ENCODE measurements around the gene PDSS2. TPM values are rescaled to one million over a fixed set of nuclear protein-coding genes. Genes with fewer than 3 reads are reported as not detected.
"Not testable (repeated sequence)": the region's sequence is repeated elsewhere in the genome, so short reads cannot be mapped to it uniquely, and the experiment has no call there.

Gene PDSS2
- total RNA-seq, 2 experiments from 2014 or later, result 13.1 to 16.9 TPM

- H3K4me3 Mint-ChIP-seq, result peak within 1 kb of the TSS; percentile 79
- H3K36me3 Mint-ChIP-seq, result peaks cover 2% of the 10 kb centered on the region
- peaks cover 20% of the 10 kb centered on the region for H3K4me1 Mint-ChIP-seq
- no peak within 1 kb of the TSS for H3K27ac Mint-ChIP-seq
- no peaks in the 10 kb centered on the region for H3K9me3 Mint-ChIP-seq (ENCODE audit: low read depth)
- H3K27me3 Mint-ChIP-seq, result peaks cover 43% of the 10 kb centered on the region
- CTCF ChIA-PET, result interaction anchor here (0.9 to 2.4 kb wide), 10 partner anchors 30 to 185 kb away, joined by 3 to 10 read pairs (median 4); partner anchors contain the start of gene PDSS2
- ATAC-seq (peak; percentile 64), DNase-seq (peak; percentile 51)
Observed at GRCh38 chr6:107489636-107490565, 30.5 kb upstream of the PDSS2 start, which contains the start of gene SOBP. Gene SOBP, plus strand, starts transcription at chr6:107490117. Its CDS starts 500 bp downstream, at chr6:107490617.

DNA sequence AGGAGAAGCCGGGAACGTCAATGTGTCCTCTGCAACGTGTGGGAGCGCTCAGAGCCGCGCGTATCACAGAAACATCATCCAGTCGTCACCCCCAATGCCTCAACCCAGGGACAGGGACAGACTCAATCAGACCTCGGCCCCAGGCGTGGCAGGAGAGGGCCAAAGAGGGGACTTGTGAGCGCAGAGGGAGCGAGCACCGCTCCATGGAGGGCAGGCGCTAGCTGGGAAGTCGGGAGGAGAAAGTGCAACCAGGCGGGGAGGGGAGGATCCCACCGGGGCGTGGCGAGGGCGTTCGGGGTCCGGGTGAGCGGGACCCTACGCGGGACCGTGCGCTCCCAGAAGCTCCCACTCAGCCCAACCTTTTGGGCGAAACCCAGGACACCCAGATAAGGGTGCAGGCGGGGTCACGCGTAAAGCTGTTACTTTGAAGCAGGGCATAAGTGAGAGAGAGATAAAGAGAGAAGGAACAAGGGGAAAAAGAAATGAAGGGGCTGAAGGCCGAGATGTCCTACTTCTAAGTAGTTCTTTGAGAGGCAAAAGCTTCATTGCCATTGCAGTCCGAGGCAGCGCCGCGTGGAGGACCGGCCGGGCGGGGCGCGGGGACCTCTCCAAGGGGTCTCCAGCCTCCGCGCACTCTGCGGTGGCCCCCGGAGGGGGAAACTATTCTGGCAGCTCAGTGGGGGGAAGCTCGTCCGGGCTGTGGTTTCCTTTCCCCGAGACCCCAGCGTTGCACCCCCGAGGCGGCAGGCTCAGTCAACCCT is 29.7 kb upstream of the PDSS2 start:
- peak; percentile 45 for DNase-seq
- peak overlapping the region; percentile 79 for H3K4me3 Mint-ChIP-seq
- peaks cover 2% of the 10 kb centered on the region for H3K36me3 Mint-ChIP-seq
- H3K4me1 Mint-ChIP-seq, result peaks cover 20% of the 10 kb centered on the region
- no peak overlapping the region for H3K27ac Mint-ChIP-seq
- peak; percentile 27 for ATAC-seq
- no peaks in the 10 kb centered on the region for H3K9me3 Mint-ChIP-seq (ENCODE audit: low read depth)
- CTCF ChIA-PET, result interaction anchor here (0.6 to 2.4 kb wide), 9 partner anchors 29 to 186 kb away, joined by 3 to 10 read pairs (median 4); partner anchors contain the start of gene PDSS2
- peaks cover 42% of the 10 kb centered on the region for H3K27me3 Mint-ChIP-seq

- CTCF ChIA-PET, result interaction anchor here (0.9 to 2.4 kb wide), 7 partner anchors 29 to 186 kb away, joined by 3 to 10 read pairs (median 5); partner anchors contain the start of gene PDSS2
- ATAC-seq (no peak), DNase-seq (no peak)
- H3K4me1 Mint-ChIP-seq, result peaks cover 20% of the 10 kb centered on the region
- H3K27me3 Mint-ChIP-seq, result peaks cover 49% of the 10 kb centered on the region
- peak overlapping the region; percentile 79 for H3K4me3 Mint-ChIP-seq
- H3K9me3 Mint-ChIP-seq (ENCODE audit: low read depth), result no peaks in the 10 kb centered on the region
- no peak overlapping the region for H3K27ac Mint-ChIP-seq
- H3K36me3 Mint-ChIP-seq, result peaks cover 2% of the 10 kb centered on the region
Observed at GRCh38 chr6:107488174-107488874, 29.0 kb upstream of the PDSS2 start.

- Mint-ChIP-seq H3K4me1 (peaks cover 14% of the 10 kb centered on the region), H3K27me3 (peaks cover 73% of the 10 kb centered on the region), H3K9me3 (ENCODE audit: low read depth) (no peaks in the 10 kb centered on the region), H3K4me3 (no peak overlapping the region), H3K36me3 (peaks cover 2% of the 10 kb centered on the region), H3K27ac (no peak overlapping the region)
- ATAC-seq (no peak), DNase-seq (no peak)
- CTCF ChIA-PET, result interaction anchor here (0.7 to 1.2 kb wide), 2 partner anchors 96 to 167 kb away, joined by 3 read pairs; no protein-coding TSS in a partner anchor
Observed at GRCh38 chr6:107485157-107485556, 25.8 kb upstream of the PDSS2 start.

DNA sequence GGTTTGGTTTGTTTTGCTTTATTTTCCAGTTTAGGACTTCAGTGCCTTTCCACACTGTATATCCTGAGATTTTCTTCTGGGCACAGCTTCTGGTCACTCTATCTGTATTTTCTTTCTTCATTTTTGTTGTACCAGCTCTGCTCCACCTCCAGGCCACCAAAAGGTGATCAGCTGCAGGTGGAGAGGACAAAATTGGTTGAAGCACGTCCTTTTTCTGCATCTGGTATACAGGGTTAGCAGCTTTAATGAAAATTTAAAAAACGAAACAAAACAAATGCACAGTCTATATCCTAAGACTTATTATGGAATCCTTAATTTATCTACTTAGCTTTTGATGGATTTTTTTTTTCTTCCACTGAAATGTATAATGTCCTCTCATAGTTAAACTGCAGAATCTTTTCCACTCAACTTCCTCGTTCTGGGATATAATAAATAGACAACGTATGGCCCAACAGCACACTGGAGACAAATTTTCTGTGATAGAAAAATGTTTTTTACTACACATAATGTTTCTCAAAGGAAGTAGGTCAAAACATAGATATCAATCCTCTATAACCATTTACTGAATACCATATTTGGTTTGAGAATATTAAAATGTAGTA is 19.8 kb upstream of the PDSS2 start:
- Mint-ChIP-seq H3K4me1 (no peaks in the 10 kb centered on the region), H3K27me3 (peaks cover 46% of the 10 kb centered on the region), H3K4me3 (no peak overlapping the region), H3K36me3 (no peaks in the 10 kb centered on the region), H3K27ac (no peak overlapping the region), H3K9me3 (ENCODE audit: low read depth) (no peaks in the 10 kb centered on the region)
- CTCF ChIA-PET, result no interaction called here
- DNase-seq (no peak), ATAC-seq (no peak)

DNA sequence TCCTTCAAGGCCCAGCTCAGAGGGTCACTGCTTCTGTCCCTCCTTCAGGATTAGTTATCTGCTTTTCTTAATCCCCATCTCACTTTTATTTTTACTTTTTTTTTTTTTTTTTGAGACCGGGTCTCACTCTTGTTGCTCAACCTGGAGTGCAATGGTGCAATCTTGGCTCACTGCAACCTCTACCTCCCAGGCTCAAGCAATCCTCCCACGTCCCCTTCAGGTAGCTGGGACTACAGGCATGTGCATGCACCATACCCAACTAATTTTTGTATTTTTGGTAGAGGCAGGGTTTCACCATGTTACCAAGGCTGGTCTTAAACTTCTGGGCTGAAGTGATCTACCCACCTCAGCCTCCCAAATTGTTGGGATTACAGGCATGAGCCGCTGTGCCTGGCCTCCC is 16.5 kb upstream of the PDSS2 start:
- DNase-seq; H3K4me1 Mint-ChIP-seq; H3K4me3 Mint-ChIP-seq; H3K9me3 Mint-ChIP-seq (ENCODE audit: low read depth); ATAC-seq; H3K27ac Mint-ChIP-seq; H3K36me3 Mint-ChIP-seq: not testable (repeated sequence)
- peaks cover 31% of the 10 kb centered on the region for H3K27me3 Mint-ChIP-seq
- CTCF ChIA-PET, result interaction anchor here (0.6 kb wide), 1 partner anchor 462 kb away, joined by 3 read pairs; no protein-coding TSS in a partner anchor

DNA sequence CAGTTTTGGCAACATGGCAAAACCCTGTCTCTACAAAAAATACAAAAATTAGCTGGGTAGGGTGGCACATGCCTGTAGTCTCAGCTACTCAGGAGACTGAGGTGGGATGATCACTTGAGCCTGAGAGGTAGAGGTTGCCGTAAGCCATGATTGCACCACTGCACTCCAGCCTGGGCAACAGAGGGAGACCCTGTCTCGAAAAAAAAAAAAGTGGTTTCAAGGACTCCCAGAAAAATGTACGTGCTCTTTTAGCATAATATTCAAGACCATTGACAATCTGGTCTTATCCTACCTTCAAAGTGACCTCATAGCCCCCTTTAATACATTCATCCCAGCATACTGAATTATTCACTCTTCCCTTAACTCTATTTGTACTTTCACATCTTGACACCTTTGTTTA is 16.0 kb upstream of the PDSS2 start:
- H3K4me3 Mint-ChIP-seq; H3K36me3 Mint-ChIP-seq; H3K4me1 Mint-ChIP-seq; DNase-seq; ATAC-seq; H3K27ac Mint-ChIP-seq; H3K9me3 Mint-ChIP-seq (ENCODE audit: low read depth): not testable (repeated sequence)
- CTCF ChIA-PET, result interaction anchor here (0.6 kb wide), 1 partner anchor 463 kb away, joined by 3 read pairs; no protein-coding TSS in a partner anchor
- H3K27me3 Mint-ChIP-seq, result peaks cover 30% of the 10 kb centered on the region

- no peak overlapping the region for H3K27ac Mint-ChIP-seq
- peaks cover 33% of the 10 kb centered on the region for H3K27me3 Mint-ChIP-seq
- no peaks in the 10 kb centered on the region for H3K4me1 Mint-ChIP-seq
- ATAC-seq (no peak), DNase-seq (no peak)
- CTCF ChIA-PET, result no interaction called here
- H3K4me3 Mint-ChIP-seq, result no peak overlapping the region
- no peaks in the 10 kb centered on the region for H3K36me3 Mint-ChIP-seq
- H3K9me3 Mint-ChIP-seq (ENCODE audit: low read depth), result no peaks in the 10 kb centered on the region
Observed at GRCh38 chr6:107473660-107474059, 14.3 kb upstream of the PDSS2 start.

GRCh38 chr6:107470364-107470763 is 11.0 kb upstream of the PDSS2 start:
- Mint-ChIP-seq H3K4me1 (no peaks in the 10 kb centered on the region), H3K27ac (no peak overlapping the region), H3K9me3 (ENCODE audit: low read depth) (no peaks in the 10 kb centered on the region), H3K4me3 (no peak overlapping the region), H3K27me3 (peaks cover 46% of the 10 kb centered on the region), H3K36me3 (no peaks in the 10 kb centered on the region)
- DNase-seq, result no peak
- CTCF ChIA-PET, result interaction anchor here (1.0 kb wide), 1 partner anchor 16 kb away, joined by 3 read pairs; no protein-coding TSS in a partner anchor
- ATAC-seq, result no peak

DNA sequence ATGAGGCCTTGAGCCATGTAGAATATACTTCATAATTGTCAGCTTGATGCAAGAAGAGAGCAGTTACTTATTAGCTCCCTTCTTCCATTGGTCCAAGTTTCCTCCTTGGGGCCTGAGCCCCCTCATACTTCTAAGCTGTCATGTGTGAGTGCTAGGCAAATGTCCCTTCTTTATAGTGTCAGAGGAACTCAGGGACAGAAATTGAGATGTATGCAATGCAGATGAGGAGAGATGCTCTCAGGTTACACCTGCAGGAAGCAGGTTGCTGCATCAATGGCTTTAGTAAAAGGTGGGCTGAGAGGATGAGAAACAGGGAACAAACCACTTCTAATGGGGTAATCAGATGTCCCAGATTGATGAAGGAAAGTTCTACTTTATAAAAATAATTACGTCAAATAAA is 6.7 kb upstream of the PDSS2 start:
- Mint-ChIP-seq H3K27me3 (peaks cover 26% of the 10 kb centered on the region), H3K4me1 (no peaks in the 10 kb centered on the region), H3K9me3 (ENCODE audit: low read depth) (no peaks in the 10 kb centered on the region), H3K36me3 (no peaks in the 10 kb centered on the region), H3K4me3 (no peak overlapping the region), H3K27ac (no peak overlapping the region)
- DNase-seq (no peak), ATAC-seq (no peak)
- CTCF ChIA-PET, result no interaction called here

DNA sequence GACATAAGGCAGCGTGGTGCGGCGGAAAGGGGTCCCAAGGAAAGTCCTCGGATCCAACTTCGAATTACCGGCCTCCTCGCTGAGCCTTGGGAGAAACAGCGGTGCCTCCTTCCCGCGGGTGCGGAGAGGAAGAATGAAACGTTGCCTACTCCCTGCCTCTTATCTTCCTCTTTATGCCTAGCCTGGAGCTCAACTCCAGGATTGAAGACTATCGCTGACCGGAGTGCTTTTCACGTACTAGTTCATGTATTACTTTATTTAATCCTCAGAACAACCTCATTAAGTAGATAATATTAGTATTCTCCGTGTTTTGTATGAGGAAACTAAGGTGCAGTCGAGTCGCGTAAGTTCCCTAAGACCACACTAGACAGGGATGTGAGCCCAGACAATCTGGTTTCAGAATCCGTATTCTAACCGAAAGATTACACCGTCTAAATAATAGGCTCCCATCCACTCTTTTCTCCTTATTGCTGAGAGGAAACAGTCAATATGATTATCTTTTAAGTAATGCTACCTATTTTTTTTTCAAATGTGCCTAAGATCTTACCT is 793 bp upstream of the PDSS2 start:
- peak overlapping the region; percentile 90 for H3K4me3 Mint-ChIP-seq
- CTCF ChIA-PET, result interaction anchor here (0.6 to 3.1 kb wide), 15 partner anchors 21 to 215 kb away, joined by 3 to 18 read pairs (median 4); no protein-coding TSS in a partner anchor
- H3K4me1 Mint-ChIP-seq, result peaks cover 11% of the 10 kb centered on the region
- H3K36me3 Mint-ChIP-seq, result peaks cover 3% of the 10 kb centered on the region
- no peaks in the 10 kb centered on the region for H3K9me3 Mint-ChIP-seq (ENCODE audit: low read depth)
- H3K27ac Mint-ChIP-seq, result peak overlapping the region; percentile 96
- no peaks in the 10 kb centered on the region for H3K27me3 Mint-ChIP-seq
- no peak for DNase-seq
- no peak for ATAC-seq

GRCh38 chr6:107458672-107459282 is 587 bp downstream of the PDSS2 start:
- H3K4me3 Mint-ChIP-seq, result peak overlapping the region; percentile 90

More at GRCh38 chr6:107458672-107459282, 587 bp downstream of the PDSS2 start:
- Mint-ChIP-seq H3K27me3 (no peaks in the 10 kb centered on the region), H3K27ac (peak overlapping the region; percentile 96), H3K9me3 (ENCODE audit: low read depth) (no peaks in the 10 kb centered on the region), H3K36me3 (peaks cover 3% of the 10 kb centered on the region), H3K4me1 (peaks cover 11% of the 10 kb centered on the region)
- CTCF ChIA-PET, result interaction anchor here (0.9 to 3.1 kb wide), 14 partner anchors 25 to 216 kb away, joined by 3 to 18 read pairs (median 4); no protein-coding TSS in a partner anchor
- DNase-seq (peak; percentile 52), ATAC-seq (peak; percentile 24)

All from activated CD8-positive, alpha-beta memory T cell treated with anti-CD3 and anti-CD28 coated beads, Interleukin-2, amount 10 ng/mL, durations not matched to agents 7 days and 5 days (primary cell).